CD14-positive monocyte (primary cell): ENCODE measurements around the gene HMCN1. TPM values are rescaled to one million over a fixed set of nuclear protein-coding genes. Genes with fewer than 3 reads are reported as not detected.

Source experiments
- DNase-seq, 3 donors: peaks; one replicate each; pipeline ENCODE4 v3.0.0-alpha.2; 2011 to 2022
- H2AFZ ChIP-seq: 2 replicates; pipeline ENCODE4 v1.6.0; 2012; ENCODE audit warnings: mild to moderate bottlenecking, low read depth, low read length, inconsistent platforms; ENCODE audit not compliant: insufficient read depth, poor library complexity, severe bottlenecking
- H3K27ac ChIP-seq, 2 donors: 1 replicate in 1 of 2; 2 replicates in 1 of 2; pipeline ENCODE4 v1.5.1; 2012 to 2013; ENCODE audit warnings: low read length in 2 of 2, control low read depth in 1 of 2, inconsistent platforms in 1 of 2, low read depth in 1 of 2, mild to moderate bottlenecking in 1 of 2
- H3K27me3 ChIP-seq, 2 donors: one replicate each; pipeline versions ENCODE4 v1.6.0 to v1.6.1; 2011 to 2013; ENCODE audit warnings: low read length in 2 of 2; ENCODE audit not compliant: control insufficient read depth in 2 of 2, insufficient read depth in 2 of 2
- H3K36me3 ChIP-seq, 2 donors: replicated peaks in 1 of 2; 1 replicate in 1 of 2; 2 replicates in 1 of 2; pipeline versions ENCODE4 v1.5.1 to v1.6.1; 2012 to 2013; ENCODE audit warnings: low read length in 2 of 2, control low read depth in 1 of 2, inconsistent platforms in 1 of 2, mild to moderate bottlenecking in 1 of 2; ENCODE audit not compliant: insufficient read depth in 2 of 2, control insufficient read depth in 1 of 2
- H3K4me1 ChIP-seq, 2 donors: 1 replicate in 1 of 2; 2 replicates in 1 of 2; pipeline versions ENCODE4 v1.5.1 to v1.6.1; 2012 to 2013; ENCODE audit warnings: low read length in 2 of 2, control low read depth in 1 of 2, inconsistent platforms in 1 of 2, mild to moderate bottlenecking in 1 of 2, moderate library complexity in 1 of 2; ENCODE audit not compliant: insufficient read depth in 2 of 2, control insufficient read depth in 1 of 2
- H3K4me2 ChIP-seq: replicated peaks from 2 replicates; pipeline ENCODE3; 2012; ENCODE audit warnings: low read length, moderate library complexity, mild to moderate bottlenecking; ENCODE audit not compliant: poor library complexity, severe bottlenecking; ENCODE audit errors: extremely low read depth
- H3K4me3 ChIP-seq, 3 experiments: fragments of 200-600 bp in 1 of 3; sonication (generic) in 1 of 3; replicated peaks in 1 of 3; 1 replicate in 2 of 3; 2 replicates in 1 of 3; pipeline ENCODE4 v1.5.1; 2011 to 2013; ENCODE audit warnings: low read length in 3 of 3, mild to moderate bottlenecking in 3 of 3, control low read depth in 2 of 3, low read depth in 2 of 3, inconsistent platforms in 1 of 3, moderate library complexity in 1 of 3
- H3K79me2 ChIP-seq: 2 replicates; pipeline ENCODE4 v1.6.0; 2012; ENCODE audit warnings: mild to moderate bottlenecking, control low read depth, inconsistent platforms, low read length, moderate library complexity; ENCODE audit not compliant: insufficient read depth
- H3K9ac ChIP-seq: 2 replicates; pipeline ENCODE4 v1.6.0; 2017; ENCODE audit warnings: low read length, mild to moderate bottlenecking; ENCODE audit not compliant: insufficient read depth, poor library complexity, severe bottlenecking
- H3K9me3 ChIP-seq, 2 donors: replicated peaks in 1 of 2; 1 replicate in 1 of 2; 2 replicates in 1 of 2; pipeline versions ENCODE4 v1.5.1 to v1.6.1; 2012 to 2013; ENCODE audit warnings: low read length in 2 of 2, control low read depth in 1 of 2; ENCODE audit not compliant: control insufficient read depth in 1 of 2, insufficient read depth in 1 of 2
- H4K20me1 ChIP-seq: 2 replicates; pipeline ENCODE4 v1.6.0; 2012; ENCODE audit warnings: mild to moderate bottlenecking, low read length, control low read depth, moderate library complexity; ENCODE audit not compliant: insufficient read depth
- H3K27ac Mint-ChIP-seq, 7 donors: one replicate each; pipeline ENCODE4 v1.8.0; 2020; ENCODE audit warnings: mild to moderate bottlenecking in 7 of 7, mixed read lengths in 7 of 7, moderate library complexity in 6 of 7, inconsistent platforms in 2 of 7
- H3K27me3 Mint-ChIP-seq, 3 donors: one replicate each; pipeline ENCODE4 v1.8.0; 2021 to 2022; ENCODE audit warnings: low read depth in 3 of 3, mild to moderate bottlenecking in 3 of 3, mixed read lengths in 3 of 3, moderate library complexity in 3 of 3, inconsistent platforms in 1 of 3
- H3K36me3 Mint-ChIP-seq, 2 donors: one replicate each; pipeline ENCODE4 v1.8.0; 2020; ENCODE audit warnings: mixed read lengths in 2 of 2, inconsistent platforms in 1 of 2, mild to moderate bottlenecking in 1 of 2
- H3K4me1 Mint-ChIP-seq: one replicate; pipeline ENCODE4 v1.8.0; 2020; ENCODE audit warnings: mild to moderate bottlenecking, mixed read lengths
- H3K4me3 Mint-ChIP-seq, 2 donors: one replicate each; pipeline ENCODE4 v1.8.0; 2020; ENCODE audit warnings: mild to moderate bottlenecking in 2 of 2, mixed read lengths in 2 of 2, moderate library complexity in 1 of 2
- H3K9me3 Mint-ChIP-seq, 7 donors: one replicate each; pipeline ENCODE4 v1.8.0; 2020 to 2022; ENCODE audit warnings: mixed read lengths in 7 of 7, mild to moderate bottlenecking in 6 of 7, moderate library complexity in 6 of 7, inconsistent platforms in 2 of 7
- WGBS: methylation state at CpG from one replicate; pipeline ENCODE4 v1.1.5; 2013; ENCODE audit warnings: missing lambda C conversion rate; ENCODE audit not compliant: insufficient coverage; 5-methylcytosine and 5-hydroxymethylcytosine counted together
- intact Hi-C, 2 donors: fragments of 100-400 bp; cut with micrococcal nuclease; formaldehyde crosslinking; loops; one replicate each; pipeline versions ENCODE4 v1.15.0 to v1.15.1; 2023
- polyA plus RNA-seq, 3 donors: library from polyadenylated mRNA; depleted of rRNA in 1 of 3; unstranded in 2 of 3; stranded (reverse) in 1 of 3; fragments of 300-500 nt in 2 of 3; fragments of >200 nt in 1 of 3; fragmentation: Illumina TruSeq in 2 of 3; gene quantifications; 1 replicate in 2 of 3; 2 replicates in 1 of 3; pipeline ENCODE4 v1.2.3, GENCODE V29; 2012 to 2021
- TF ChIP-seq, protein P1 (sequence below): fragments of 200-600 bp; IDR thresholded peaks from one replicate; pipeline ENCODE4 v1.8.0; 2022; ENCODE audit warnings: antibody characterized with exemption, mild to moderate bottlenecking

Gene HMCN1
- polyA plus RNA-seq, 3 donors: not detected

DNA sequence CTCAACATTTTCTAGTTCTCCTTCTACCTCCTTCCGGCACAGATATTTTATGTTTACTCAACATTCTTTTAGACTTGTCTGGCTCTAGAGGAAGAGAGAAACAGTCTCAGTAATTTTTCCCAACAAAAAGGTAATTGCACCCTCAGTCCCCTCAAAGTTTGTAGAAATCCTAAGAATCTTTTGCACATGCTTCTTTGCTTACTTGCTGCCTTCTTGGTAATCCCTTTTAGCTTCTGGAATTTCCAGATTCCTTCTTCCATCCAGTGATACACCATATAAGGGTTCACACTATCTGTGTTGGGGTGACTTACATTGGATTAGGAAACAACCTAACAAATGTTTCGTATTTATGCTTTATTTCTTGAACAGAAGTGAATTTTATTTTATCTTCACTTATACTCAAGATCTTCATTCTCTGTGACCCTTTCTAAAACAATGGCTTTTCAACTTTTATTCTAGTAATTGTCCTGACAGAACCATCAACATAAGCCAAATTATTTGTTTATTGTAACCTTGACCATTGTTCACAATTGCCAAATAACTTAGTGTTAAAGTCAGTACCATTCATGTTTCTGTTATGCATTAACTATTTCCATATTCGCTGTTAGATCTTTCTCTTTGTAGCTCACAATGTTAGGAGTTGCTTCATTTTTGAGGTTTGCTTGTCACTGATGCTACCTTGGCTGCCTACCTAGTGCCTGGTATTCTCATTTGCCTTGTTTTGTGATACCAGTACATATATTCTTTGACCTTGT, 238.1 kb downstream of the HMCN1 start:
- H3K4me2 ChIP-seq: no peak overlapping the region
- H3K36me3 ChIP-seq: no peaks in the 10 kb centered on the region
- no peaks in the 10 kb centered on the region for H3K36me3 Mint-ChIP-seq
- H3K27me3 ChIP-seq: no peaks in the 10 kb centered on the region
- no peaks in the 10 kb centered on the region for H4K20me1 ChIP-seq
- H3K27ac Mint-ChIP-seq: no peak overlapping the region
- intact Hi-C loops: no loop called here
- H3K4me3 Mint-ChIP-seq: no peak overlapping the region
- no peaks in the 10 kb centered on the region for H3K4me1 Mint-ChIP-seq
- 100% methylated on average over 1 of the region's 3 CpGs for WGBS
- H3K27ac ChIP-seq: no peak overlapping the region
- H3K4me1 ChIP-seq: no peaks in the 10 kb centered on the region
- no peak overlapping the region for H3K9ac ChIP-seq
- H3K4me3 ChIP-seq: no peak overlapping the region
- no peaks in the 10 kb centered on the region for H3K9me3 ChIP-seq
- no peaks in the 10 kb centered on the region for H3K27me3 Mint-ChIP-seq
- no peaks in the 10 kb centered on the region for H3K79me2 ChIP-seq
- no peak for DNase-seq
- H2AFZ ChIP-seq: no peak overlapping the region
- H3K9me3 Mint-ChIP-seq: peaks cover 0 to 2% (median 1%) of the 10 kb centered on the region in 7 donors
- TF ChIP-seq, protein P1, sequence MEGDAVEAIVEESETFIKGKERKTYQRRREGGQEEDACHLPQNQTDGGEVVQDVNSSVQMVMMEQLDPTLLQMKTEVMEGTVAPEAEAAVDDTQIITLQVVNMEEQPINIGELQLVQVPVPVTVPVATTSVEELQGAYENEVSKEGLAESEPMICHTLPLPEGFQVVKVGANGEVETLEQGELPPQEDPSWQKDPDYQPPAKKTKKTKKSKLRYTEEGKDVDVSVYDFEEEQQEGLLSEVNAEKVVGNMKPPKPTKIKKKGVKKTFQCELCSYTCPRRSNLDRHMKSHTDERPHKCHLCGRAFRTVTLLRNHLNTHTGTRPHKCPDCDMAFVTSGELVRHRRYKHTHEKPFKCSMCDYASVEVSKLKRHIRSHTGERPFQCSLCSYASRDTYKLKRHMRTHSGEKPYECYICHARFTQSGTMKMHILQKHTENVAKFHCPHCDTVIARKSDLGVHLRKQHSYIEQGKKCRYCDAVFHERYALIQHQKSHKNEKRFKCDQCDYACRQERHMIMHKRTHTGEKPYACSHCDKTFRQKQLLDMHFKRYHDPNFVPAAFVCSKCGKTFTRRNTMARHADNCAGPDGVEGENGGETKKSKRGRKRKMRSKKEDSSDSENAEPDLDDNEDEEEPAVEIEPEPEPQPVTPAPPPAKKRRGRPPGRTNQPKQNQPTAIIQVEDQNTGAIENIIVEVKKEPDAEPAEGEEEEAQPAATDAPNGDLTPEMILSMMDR: no peak

DNA sequence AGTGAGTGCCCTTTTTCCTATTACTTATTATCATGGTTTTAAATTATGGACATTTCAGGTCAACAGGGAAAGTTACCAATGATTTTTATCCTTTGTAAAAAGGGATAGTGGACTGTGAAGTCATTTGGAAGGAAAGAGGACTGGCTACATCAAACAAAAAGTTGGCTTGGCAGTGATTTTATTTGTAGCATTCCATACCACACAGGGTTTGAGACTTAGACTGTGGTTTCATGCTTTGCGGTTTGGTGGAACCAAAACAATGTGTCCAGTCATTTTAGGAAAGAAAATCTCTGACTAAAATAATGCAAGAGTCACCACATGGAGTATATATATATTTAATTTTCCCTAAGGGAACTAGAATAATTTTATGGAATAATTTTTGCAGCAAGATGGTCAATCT, 239.5 kb downstream of the HMCN1 start:
- intact Hi-C loops: no loop called here
- WGBS: no CpG with 5 or more reads among the region's 1 CpG
- no peaks in the 10 kb centered on the region for H3K4me1 Mint-ChIP-seq

More for the DNA sequence above, 239.5 kb downstream of the HMCN1 start:
- Histone ChIP-seq H4K20me1 (no peaks in the 10 kb centered on the region), H3K4me2 (no peak overlapping the region), H3K4me1 (no peaks in the 10 kb centered on the region), H3K4me3 (no peak overlapping the region), H3K27ac (no peak overlapping the region), H3K9me3 (no peaks in the 10 kb centered on the region), H3K9ac (no peak overlapping the region), H3K79me2 (no peaks in the 10 kb centered on the region), H3K27me3 (no peaks in the 10 kb centered on the region), H3K36me3 (no peaks in the 10 kb centered on the region), H2AFZ (no peak overlapping the region)
- peaks cover 0 to 2% (median 0%) of the 10 kb centered on the region in 7 donors for H3K9me3 Mint-ChIP-seq
- DNase-seq: no peak
- H3K27me3 Mint-ChIP-seq: no peaks in the 10 kb centered on the region
- no peak overlapping the region for H3K4me3 Mint-ChIP-seq
- no peak overlapping the region for H3K27ac Mint-ChIP-seq
- TF ChIP-seq, protein P1: no peak
- H3K36me3 Mint-ChIP-seq: no peaks in the 10 kb centered on the region
